IPS DF 6.9 (cell line): ENCODE measurements around the gene INSRR.

Source experiments
- DNase-seq: peaks from one replicate; pipeline ENCODE4 v3.0.0-alpha.2; 2013; ENCODE audit warnings: low read depth, low spot score
- H3K27ac ChIP-seq: one replicate; pipeline ENCODE4 v1.5.1; 2013; ENCODE audit warnings: low read length, control low read depth
- H3K27me3 ChIP-seq: 2 replicates; pipeline ENCODE4 v1.6.1; 2013; ENCODE audit warnings: mild to moderate bottlenecking, low read length; ENCODE audit not compliant: control insufficient read depth, insufficient read depth
- H3K36me3 ChIP-seq: 2 replicates; pipeline ENCODE4 v1.6.1; 2013; ENCODE audit warnings: low read length; ENCODE audit not compliant: control insufficient read depth, insufficient read depth
- H3K4me1 ChIP-seq: 2 replicates; pipeline ENCODE4 v1.6.1; 2013; ENCODE audit warnings: low read length; ENCODE audit not compliant: control insufficient read depth, insufficient read depth
- H3K4me3 ChIP-seq: 2 replicates; pipeline ENCODE4 v1.5.1; 2013; ENCODE audit warnings: mild to moderate bottlenecking, low read length
- H3K9me3 ChIP-seq: 2 replicates; pipeline ENCODE4 v1.6.1; 2013; ENCODE audit warnings: low read length, inconsistent platforms; ENCODE audit not compliant: control insufficient read depth, insufficient read depth
- WGBS: extraction: QIAGEN DNeasy Blood & Tissue Kit; methylation state at CpG from one replicate; pipeline ENCODE4 v1.1.7; 2013; ENCODE audit warnings: mixed read lengths, missing lambda C conversion rate; ENCODE audit not compliant: insufficient read length, insufficient coverage; 5-methylcytosine and 5-hydroxymethylcytosine counted together

The INSRR gene

GRCh38 chr1:156862997-156863599 is 4.2 kb upstream of the INSRR start:
- Histone ChIP-seq H3K4me1 (peaks cover 3% of the 10 kb centered on the region; the same call in 1 of the 2 replicates), H3K27ac (no peak overlapping the region), H3K27me3 (peaks cover 57% of the 10 kb centered on the region), H3K4me3 (no peak overlapping the region), H3K36me3 (no peaks in the 10 kb centered on the region), H3K9me3 (no peaks in the 10 kb centered on the region)
- DNase-seq, result no peak
- no CpG with 5 or more reads among the region's 10 CpGs for WGBS

GRCh38 chr1:156862584-156862983 is 3.7 kb upstream of the INSRR start:
- H3K27me3 ChIP-seq, result peaks cover 62% of the 10 kb centered on the region
- H3K36me3 ChIP-seq, result no peaks in the 10 kb centered on the region
- peaks cover 3% of the 10 kb centered on the region; the same call in 1 of the 2 replicates for H3K4me1 ChIP-seq
- no peak overlapping the region for H3K27ac ChIP-seq
- DNase-seq, result no peak
- WGBS, result no CpG with 5 or more reads among the region's 6 CpGs
- no peaks in the 10 kb centered on the region for H3K9me3 ChIP-seq
- no peak overlapping the region for H3K4me3 ChIP-seq

GRCh38 chr1:156860628-156861423 is 1.9 kb upstream of the INSRR start, which contains the start of gene NTRK1:
Gene NTRK1 (plus strand): TSS chr1:156860865. CDS start chr1:156860935, 70 bp downstream.
- peaks cover 77% of the 10 kb centered on the region for H3K27me3 ChIP-seq
- no peaks in the 10 kb centered on the region for H3K36me3 ChIP-seq
- DNase-seq, result no peak
- H3K9me3 ChIP-seq, result no peaks in the 10 kb centered on the region
- H3K4me1 ChIP-seq, result peaks cover 2% of the 10 kb centered on the region; the same call in 1 of the 2 replicates
- WGBS, result no CpG with 5 or more reads among the region's 69 CpGs
- peak within 1 kb of the TSS; percentile 30; the same call in 1 of the 2 replicates for H3K4me3 ChIP-seq
- H3K27ac ChIP-seq, result no peak within 1 kb of the TSS

GRCh38 chr1:156860113-156860627 is 1.3 kb upstream of the INSRR start:
- no CpG with 5 or more reads among the region's 35 CpGs for WGBS
- peak overlapping the region; percentile 30; the same call in 1 of the 2 replicates for H3K4me3 ChIP-seq
- no peak overlapping the region for H3K27ac ChIP-seq
- H3K27me3 ChIP-seq, result peaks cover 77% of the 10 kb centered on the region
- no peak for DNase-seq
- H3K36me3 ChIP-seq, result no peaks in the 10 kb centered on the region
- peaks cover 2% of the 10 kb centered on the region; the same call in 1 of the 2 replicates for H3K4me1 ChIP-seq
- no peaks in the 10 kb centered on the region for H3K9me3 ChIP-seq

GRCh38 chr1:156859523-156860112 is 701 bp upstream of the INSRR start:
- Histone ChIP-seq H3K4me1 (peaks cover 2% of the 10 kb centered on the region; the same call in 1 of the 2 replicates), H3K36me3 (no peaks in the 10 kb centered on the region), H3K4me3 (no peak overlapping the region), H3K9me3 (no peaks in the 10 kb centered on the region), H3K27me3 (peaks cover 77% of the 10 kb centered on the region), H3K27ac (no peak overlapping the region)
- no CpG with 5 or more reads among the region's 33 CpGs for WGBS
- no peak for DNase-seq

GRCh38 chr1:156858555-156858956 is 361 bp downstream of the INSRR start:
- Histone ChIP-seq H3K36me3 (no peaks in the 10 kb centered on the region), H3K27me3 (peaks cover 71% of the 10 kb centered on the region), H3K4me3 (no peak overlapping the region; the same call in 1 of the 2 replicates), H3K27ac (no peak overlapping the region), H3K9me3 (no peaks in the 10 kb centered on the region), H3K4me1 (peaks cover 2% of the 10 kb centered on the region; the same call in 1 of the 2 replicates)
- no peak for DNase-seq
- no CpG with 5 or more reads among the region's 5 CpGs for WGBS

- H3K4me3 ChIP-seq, result no peak overlapping the region
Measured at GRCh38 chr1:156857532-156857931, 1.4 kb downstream of the INSRR start.

GRCh38 chr1:156856282-156856785 is 2.6 kb downstream of the INSRR start:
- DNase-seq, result no peak
- Histone ChIP-seq H3K9me3 (no peaks in the 10 kb centered on the region), H3K27ac (no peak overlapping the region), H3K27me3 (peaks cover 51% of the 10 kb centered on the region), H3K4me3 (no peak overlapping the region), H3K4me1 (peaks cover 2% of the 10 kb centered on the region; the same call in 1 of the 2 replicates), H3K36me3 (no peaks in the 10 kb centered on the region)
- no CpG with 5 or more reads among the region's 3 CpGs for WGBS

More at GRCh38 chr1:156857532-156857931, 1.4 kb downstream of the INSRR start:
- Histone ChIP-seq H3K36me3 (no peaks in the 10 kb centered on the region), H3K27me3 (peaks cover 62% of the 10 kb centered on the region), H3K4me1 (peaks cover 2% of the 10 kb centered on the region; the same call in 1 of the 2 replicates), H3K9me3 (no peaks in the 10 kb centered on the region), H3K27ac (no peak overlapping the region)
- no CpG with 5 or more reads among the region's 3 CpGs for WGBS
- no peak for DNase-seq

GRCh38 chr1:156854634-156855033 is 4.3 kb downstream of the INSRR start:
- H3K4me1 ChIP-seq, result peaks cover 1% of the 10 kb centered on the region; the same call in 1 of the 2 replicates
- no CpG with 5 or more reads among the region's 3 CpGs for WGBS
- H3K4me3 ChIP-seq, result no peak overlapping the region
- H3K27me3 ChIP-seq, result peaks cover 42% of the 10 kb centered on the region
- no peaks in the 10 kb centered on the region for H3K9me3 ChIP-seq
- no peaks in the 10 kb centered on the region for H3K36me3 ChIP-seq
- no peak for DNase-seq
- no peak overlapping the region for H3K27ac ChIP-seq

GRCh38 chr1:156853761-156854160 is 5.2 kb downstream of the INSRR start:
- WGBS, result no CpG with 5 or more reads among the region's 19 CpGs
- Histone ChIP-seq H3K9me3 (no peaks in the 10 kb centered on the region), H3K27me3 (peaks cover 42% of the 10 kb centered on the region), H3K4me3 (no peak overlapping the region), H3K4me1 (peaks cover 1% of the 10 kb centered on the region), H3K36me3 (no peaks in the 10 kb centered on the region), H3K27ac (no peak overlapping the region)
- DNase-seq, result no peak
